ENCODE results near the gene PLAA. TPM values are rescaled to one million over a fixed set of nuclear protein-coding genes. Genes with fewer than 3 reads are reported as not detected.

PLAA gene
- total and polyA plus RNA-seq, 10 of the 15 experiments (the other 5 are each of a cell fraction or from before 2014, with no cell fraction given), result 5.6 to 42.4 (median 34.1) TPM

DNA sequence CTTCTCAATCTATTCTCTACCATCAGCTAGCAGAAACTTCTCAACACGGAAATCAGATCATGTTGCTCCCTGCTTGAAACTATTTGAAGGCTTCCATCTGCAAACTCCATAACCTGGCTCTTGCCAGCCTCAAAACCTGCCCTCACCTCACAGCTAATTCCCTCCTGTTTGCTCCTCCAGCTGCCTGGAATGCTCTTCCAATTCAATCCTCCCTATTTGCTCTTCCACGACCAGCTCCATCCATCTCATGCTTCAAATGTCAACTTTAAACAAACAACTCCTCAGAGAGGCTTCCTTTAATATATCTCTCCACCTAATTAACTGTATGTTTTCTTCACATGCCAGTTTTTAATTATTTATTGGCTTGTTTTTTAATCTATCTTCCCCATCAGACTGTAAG, 1.5 kb downstream of the PLAA start (continued):
- TF ChIP-seq, protein P1, sequence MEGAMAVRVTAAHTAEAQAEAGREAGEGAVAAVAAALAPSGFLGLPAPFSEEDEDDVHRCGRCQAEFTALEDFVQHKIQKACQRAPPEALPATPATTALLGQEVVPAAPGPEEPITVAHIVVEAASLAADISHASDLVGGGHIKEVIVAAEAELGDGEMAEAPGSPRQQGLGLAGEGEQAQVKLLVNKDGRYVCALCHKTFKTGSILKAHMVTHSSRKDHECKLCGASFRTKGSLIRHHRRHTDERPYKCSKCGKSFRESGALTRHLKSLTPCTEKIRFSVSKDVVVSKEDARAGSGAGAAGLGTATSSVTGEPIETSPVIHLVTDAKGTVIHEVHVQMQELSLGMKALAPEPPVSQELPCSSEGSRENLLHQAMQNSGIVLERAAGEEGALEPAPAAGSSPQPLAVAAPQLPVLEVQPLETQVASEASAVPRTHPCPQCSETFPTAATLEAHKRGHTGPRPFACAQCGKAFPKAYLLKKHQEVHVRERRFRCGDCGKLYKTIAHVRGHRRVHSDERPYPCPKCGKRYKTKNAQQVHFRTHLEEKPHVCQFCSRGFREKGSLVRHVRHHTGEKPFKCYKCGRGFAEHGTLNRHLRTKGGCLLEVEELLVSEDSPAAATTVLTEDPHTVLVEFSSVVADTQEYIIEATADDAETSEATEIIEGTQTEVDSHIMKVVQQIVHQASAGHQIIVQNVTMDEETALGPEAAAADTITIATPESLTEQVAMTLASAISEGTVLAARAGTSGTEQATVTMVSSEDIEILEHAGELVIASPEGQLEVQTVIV (IDR thresholded peaks at IDR 0.05; ENCODE audit: borderline replicate concordance, partially characterized antibody), result no peak
- TF ChIP-seq JUND (IDR thresholded peaks at IDR 0.05; ENCODE audit: low read depth, low read length) (no peak), NBN (IDR thresholded peaks at IDR 0.05) (no peak), BCL11A (IDR thresholded peaks at IDR 0.05; ENCODE audit: low read depth, low read length) (no peak)

DNA sequence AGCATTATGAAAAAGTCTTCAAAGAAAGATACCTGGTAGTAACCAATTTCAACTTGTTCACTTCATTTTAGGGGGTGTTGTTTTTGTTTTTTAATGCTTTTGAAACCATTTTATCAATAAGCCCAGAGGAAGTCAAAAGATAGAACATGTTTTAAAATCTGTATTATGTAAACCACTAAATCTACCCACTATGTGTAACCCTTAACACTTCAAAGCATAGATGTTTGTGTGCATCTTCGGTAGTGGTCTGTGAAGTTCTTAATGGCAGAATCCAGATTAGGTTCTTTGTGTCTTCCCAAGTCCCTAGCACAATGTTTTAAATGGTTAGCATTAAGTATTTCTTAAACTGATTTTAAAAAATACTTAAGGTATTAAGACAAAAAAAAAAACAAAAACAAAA, 6.3 kb downstream of the PLAA start:
- no peak for ATAC-seq
- Histone ChIP-seq H3K9ac (ENCODE audit: control insufficient read depth, insufficient read depth, low read length) (no peak overlapping the region), H2AFZ (ENCODE audit: control insufficient read depth, low read depth, low read length) (no peak overlapping the region), H3K4me1 (ENCODE audit: control insufficient read depth, insufficient read depth, low read length) (no peaks in the 10 kb centered on the region), H3K27me3 (replicated peaks in 1 of 2; ENCODE audit: control insufficient read depth in 2 of 2, insufficient read depth in 2 of 2, low read length in 1 of 2) (no peaks in the 10 kb centered on the region), H3K27ac (ENCODE audit: control insufficient read depth, insufficient read depth) (no peak overlapping the region), H3K36me3 (ENCODE audit: control insufficient read depth in 2 of 2, insufficient read depth in 2 of 2, low read length in 1 of 2) (peaks cover 0 to 2% of the 10 kb centered on the region in 2 experiments; a peak in 1 of 4 replicates), H3K79me2 (ENCODE audit: control insufficient read depth, insufficient read depth, low read length) (peaks cover 90% of the 10 kb centered on the region), H4K20me1 (ENCODE audit: control insufficient read depth, insufficient read depth) (no peaks in the 10 kb centered on the region), H3K4me2 (ENCODE audit: control insufficient read depth, insufficient read depth) (peak overlapping the region; percentile 1; the same call in 1 of the 2 replicates), H3K9me3 (replicated peaks; ENCODE audit: control insufficient read depth, insufficient read depth, low read length) (peaks cover 2% of the 10 kb centered on the region; the same call in 2 of the 3 replicates), H3K4me3 (no peak overlapping the region)
- RAD21 ChIA-PET (ENCODE audit: unreplicated experiment), result no interaction called here
- FAIRE-seq, result peak; percentile 49
- SMC1A ChIA-PET (ENCODE audit: uncharacterized antibody, unreplicated experiment), result interaction anchor here (1.1 kb wide), 1 partner anchor 14 kb away, joined by 4 read pairs; no protein-coding TSS in a partner anchor
- POLR2A ChIA-PET, result interaction anchor here (0.8 to 2.7 kb wide), 2 partner anchors 14 to 48 kb away, joined by 3 to 20 read pairs; partner anchors contain the start of gene IFT74
- DNase-seq (ENCODE audit: low read depth, low spot score), result no peak
- BruUV-seq (replicated peaks), result no TSS peak
- CTCF ChIA-PET, result no interaction called here
- 96% methylated on average over 1 of the region's 1 CpG for WGBS (ENCODE audit: insufficient coverage, insufficient replicate concordance, low lambda C conversion rate, missing lambda C conversion rate)
- in situ Hi-C loops (cut with MboI), result no loop called here
- intact Hi-C loops (cut with micrococcal nuclease; ENCODE audit: unreplicated experiment), result loop anchor here (10.0 kb wide), 1 partner anchor 196 kb away; no protein-coding TSS in a partner anchor
- TF ChIP-seq LARP7 (IDR thresholded peaks at IDR 0.05) (no peak), RFX5 (IDR thresholded peaks at IDR 0.05; ENCODE audit: low read depth, low read length) (no peak), SMARCA5 (IDR thresholded peaks at IDR 0.05) (no peak), NFXL1 (IDR thresholded peaks at IDR 0.05; ENCODE audit: borderline replicate concordance) (no peak), IKZF1 (conservative IDR thresholded peaks at IDR 0.05) (no peak), SP1 (IDR thresholded peaks at IDR 0.05; ENCODE audit: low read depth, low read length) (no peak), PML (IDR thresholded peaks at IDR 0.05; ENCODE audit: low read length) (no peak), TCF12 (IDR thresholded peaks at IDR 0.05; ENCODE audit: low read depth, low read length) (no peak), EZH2 (IDR thresholded peaks at IDR 0.05; ENCODE audit: borderline replicate concordance, control insufficient read depth, low read depth, low read length) (no peak), BMI1 (IDR thresholded peaks at IDR 0.05; ENCODE audit: borderline replicate concordance) (no peak), POLR2A (IDR thresholded peaks at IDR 0.05; ENCODE audit: low read depth, low read length) (no peak)
- TF ChIP-seq, protein P2, sequence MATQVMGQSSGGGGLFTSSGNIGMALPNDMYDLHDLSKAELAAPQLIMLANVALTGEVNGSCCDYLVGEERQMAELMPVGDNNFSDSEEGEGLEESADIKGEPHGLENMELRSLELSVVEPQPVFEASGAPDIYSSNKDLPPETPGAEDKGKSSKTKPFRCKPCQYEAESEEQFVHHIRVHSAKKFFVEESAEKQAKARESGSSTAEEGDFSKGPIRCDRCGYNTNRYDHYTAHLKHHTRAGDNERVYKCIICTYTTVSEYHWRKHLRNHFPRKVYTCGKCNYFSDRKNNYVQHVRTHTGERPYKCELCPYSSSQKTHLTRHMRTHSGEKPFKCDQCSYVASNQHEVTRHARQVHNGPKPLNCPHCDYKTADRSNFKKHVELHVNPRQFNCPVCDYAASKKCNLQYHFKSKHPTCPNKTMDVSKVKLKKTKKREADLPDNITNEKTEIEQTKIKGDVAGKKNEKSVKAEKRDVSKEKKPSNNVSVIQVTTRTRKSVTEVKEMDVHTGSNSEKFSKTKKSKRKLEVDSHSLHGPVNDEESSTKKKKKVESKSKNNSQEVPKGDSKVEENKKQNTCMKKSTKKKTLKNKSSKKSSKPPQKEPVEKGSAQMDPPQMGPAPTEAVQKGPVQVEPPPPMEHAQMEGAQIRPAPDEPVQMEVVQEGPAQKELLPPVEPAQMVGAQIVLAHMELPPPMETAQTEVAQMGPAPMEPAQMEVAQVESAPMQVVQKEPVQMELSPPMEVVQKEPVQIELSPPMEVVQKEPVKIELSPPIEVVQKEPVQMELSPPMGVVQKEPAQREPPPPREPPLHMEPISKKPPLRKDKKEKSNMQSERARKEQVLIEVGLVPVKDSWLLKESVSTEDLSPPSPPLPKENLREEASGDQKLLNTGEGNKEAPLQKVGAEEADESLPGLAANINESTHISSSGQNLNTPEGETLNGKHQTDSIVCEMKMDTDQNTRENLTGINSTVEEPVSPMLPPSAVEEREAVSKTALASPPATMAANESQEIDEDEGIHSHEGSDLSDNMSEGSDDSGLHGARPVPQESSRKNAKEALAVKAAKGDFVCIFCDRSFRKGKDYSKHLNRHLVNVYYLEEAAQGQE (IDR thresholded peaks at IDR 0.05; ENCODE audit: low read depth, low read length), result no peak
- TF ChIP-seq, protein P3, sequence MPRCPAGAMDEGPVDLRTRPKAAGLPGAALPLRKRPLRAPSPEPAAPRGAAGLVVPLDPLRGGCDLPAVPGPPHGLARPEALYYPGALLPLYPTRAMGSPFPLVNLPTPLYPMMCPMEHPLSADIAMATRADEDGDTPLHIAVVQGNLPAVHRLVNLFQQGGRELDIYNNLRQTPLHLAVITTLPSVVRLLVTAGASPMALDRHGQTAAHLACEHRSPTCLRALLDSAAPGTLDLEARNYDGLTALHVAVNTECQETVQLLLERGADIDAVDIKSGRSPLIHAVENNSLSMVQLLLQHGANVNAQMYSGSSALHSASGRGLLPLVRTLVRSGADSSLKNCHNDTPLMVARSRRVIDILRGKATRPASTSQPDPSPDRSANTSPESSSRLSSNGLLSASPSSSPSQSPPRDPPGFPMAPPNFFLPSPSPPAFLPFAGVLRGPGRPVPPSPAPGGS (IDR thresholded peaks at IDR 0.05; ENCODE audit: borderline replicate concordance, insufficient read depth, low read depth, low read length, poor library complexity, severe bottlenecking), result no peak
